GM18951 (cell line): ENCODE results near the gene THSD1.
"Not testable (repeated sequence)": the region's sequence is repeated elsewhere in the genome, so short reads cannot be mapped to it uniquely, and the experiment has no call there.

ENCODE experiments used
- POLR2A ChIP-seq: IDR thresholded peaks from 4 replicates; pipeline ENCODE4 v1.6.1; 2011; ENCODE audit warnings: mild to moderate bottlenecking; ENCODE audit not compliant: insufficient read length, insufficient read depth; ENCODE audit errors: extremely low read depth
- in situ Hi-C: fragments of 300-500 bp; cut with MboI; formaldehyde crosslinking; loops from one replicate; pipeline ENCODE4 v1.12.0; 2022; ENCODE audit warnings: low sequenced_read_pairs, mixed read lengths, inconsistent platforms; ENCODE audit not compliant: unreplicated experiment

Gene THSD1

GRCh38 chr13:52446265-52446664 is 40.3 kb upstream of the THSD1 start:
- in situ Hi-C loops: no loop called here

DNA sequence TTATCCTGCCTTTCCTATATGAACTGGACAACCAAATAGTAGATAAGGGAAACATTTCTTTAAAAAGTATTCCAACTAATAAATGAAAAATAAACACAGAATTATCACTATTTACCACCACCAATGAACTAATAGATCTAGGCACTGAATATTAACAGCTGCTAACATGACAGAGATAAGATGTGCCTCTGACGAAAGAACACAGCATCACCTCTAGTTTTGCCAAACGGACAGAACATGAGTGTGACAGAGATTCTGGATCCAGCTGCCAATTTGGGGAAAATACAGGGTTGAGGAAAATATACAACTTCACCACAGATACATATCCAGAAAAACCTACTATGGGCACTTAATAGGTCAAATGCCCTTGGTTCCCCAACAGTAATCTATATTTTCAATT is 26.5 kb upstream of the THSD1 start:
- no peak for TF ChIP-seq POLR2A
- in situ Hi-C loops: no loop called here

More at GRCh38 chr13:52446265-52446664, 40.3 kb upstream of the THSD1 start:
- no peak for TF ChIP-seq POLR2A

DNA sequence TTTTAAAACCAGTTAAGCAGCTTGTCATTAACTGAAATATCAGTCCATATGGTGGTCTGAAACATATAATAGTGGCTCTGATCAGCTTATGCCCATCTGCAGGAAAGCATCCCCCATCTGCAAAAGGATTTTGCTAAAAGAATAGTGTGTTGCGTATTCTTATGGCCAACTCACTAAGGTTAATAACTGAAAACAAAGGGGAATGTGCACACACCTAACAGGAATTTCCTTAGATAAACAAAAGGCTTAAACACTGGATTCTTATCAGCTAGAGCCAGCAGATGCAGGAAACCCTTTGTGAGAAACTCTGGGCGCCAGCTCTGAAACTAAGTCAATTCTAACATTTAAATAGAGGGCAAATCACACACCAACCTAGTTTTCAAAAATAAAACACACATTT is 22.3 kb upstream of the THSD1 start:
- no peak for TF ChIP-seq POLR2A
- in situ Hi-C loops: no loop called here

- in situ Hi-C loops: no loop called here
- TF ChIP-seq POLR2A: no peak
These were observed 15.2 kb upstream of the THSD1 start for GRCh38 chr13:52421216-52421615.

GRCh38 chr13:52419080-52419479 is 13.1 kb upstream of the THSD1 start:
- no peak for TF ChIP-seq POLR2A
- in situ Hi-C loops: no loop called here

- in situ Hi-C loops: no loop called here
- TF ChIP-seq POLR2A: no peak
These were observed 9.0 kb upstream of the THSD1 start for GRCh38 chr13:52414963-52415362.

DNA sequence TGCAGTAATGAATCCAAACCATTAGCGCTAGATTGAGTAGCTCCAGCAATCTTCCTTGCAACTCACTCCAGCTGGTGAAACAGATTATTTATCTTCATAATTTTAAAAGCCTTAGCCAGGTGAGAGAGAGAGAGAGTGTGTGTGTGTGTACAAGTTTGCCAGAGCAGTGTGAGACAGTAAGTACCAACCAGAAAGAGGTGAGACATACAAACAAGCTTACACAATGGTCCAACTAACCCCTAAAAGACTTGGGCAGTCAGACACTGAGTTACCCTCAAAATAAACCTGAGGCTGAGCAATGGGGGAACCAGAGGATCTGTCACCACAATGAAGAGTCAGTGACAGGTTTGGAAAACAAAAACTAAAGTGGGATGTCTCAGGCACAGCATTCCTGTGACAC is 8.1 kb upstream of the THSD1 start:
- no peak for TF ChIP-seq POLR2A
- in situ Hi-C loops: no loop called here

GRCh38 chr13:52412128-52412527 is 6.2 kb upstream of the THSD1 start:
- no peak for TF ChIP-seq POLR2A
- in situ Hi-C loops: no loop called here

DNA sequence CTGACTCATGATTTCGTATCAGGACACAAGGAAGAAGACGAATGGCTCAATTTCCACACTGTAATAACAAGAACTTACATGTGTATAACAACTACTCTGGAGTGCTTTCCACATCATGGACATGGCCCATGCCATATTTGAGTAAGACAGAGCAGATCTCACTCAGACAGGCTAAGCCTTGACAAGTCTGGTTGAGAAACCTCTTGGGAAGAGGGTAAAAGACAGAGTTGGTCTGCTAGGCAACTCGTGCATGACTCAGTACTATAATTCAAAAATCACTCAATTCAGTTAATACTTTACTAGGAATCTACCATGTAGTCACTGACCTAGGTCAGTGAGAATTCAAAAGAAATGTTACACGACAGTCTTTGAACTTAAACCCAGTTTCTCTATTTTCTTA is 5.7 kb upstream of the THSD1 start:
- no peak for TF ChIP-seq POLR2A
- in situ Hi-C loops: no loop called here

- in situ Hi-C loops: not testable (repeated sequence)
These were observed 2.2 kb upstream of the THSD1 start for GRCh38 chr13:52408071-52408658.

DNA sequence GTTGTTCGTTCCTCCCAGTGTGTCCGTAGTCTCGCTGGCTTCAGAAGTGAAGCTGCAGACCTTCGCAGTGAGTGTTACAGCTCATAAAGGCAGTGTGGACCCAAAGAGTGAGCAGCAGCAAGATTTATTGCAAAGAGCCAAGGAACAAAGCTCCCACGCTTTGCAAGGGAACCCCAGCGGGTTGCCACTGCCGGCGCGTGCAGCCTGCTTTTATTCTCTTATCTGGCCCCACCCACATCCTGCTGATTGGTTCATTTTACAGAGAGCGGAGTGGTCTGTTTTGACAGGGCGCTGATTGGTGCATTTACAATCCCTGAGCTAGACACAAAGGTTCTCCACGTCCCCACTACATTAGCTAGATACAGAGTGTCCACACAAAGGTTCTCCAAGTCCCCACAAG is 1.5 kb upstream of the THSD1 start:
- in situ Hi-C loops: not testable (repeated sequence)

GRCh38 chr13:52406629-52407028 is 657 bp upstream of the THSD1 start:
- TF ChIP-seq POLR2A: no peak
- in situ Hi-C loops: no loop called here

GRCh38 chr13:52405369-52405766 is 604 bp downstream of the THSD1 start:
- TF ChIP-seq POLR2A: no peak
- in situ Hi-C loops: no loop called here

DNA sequence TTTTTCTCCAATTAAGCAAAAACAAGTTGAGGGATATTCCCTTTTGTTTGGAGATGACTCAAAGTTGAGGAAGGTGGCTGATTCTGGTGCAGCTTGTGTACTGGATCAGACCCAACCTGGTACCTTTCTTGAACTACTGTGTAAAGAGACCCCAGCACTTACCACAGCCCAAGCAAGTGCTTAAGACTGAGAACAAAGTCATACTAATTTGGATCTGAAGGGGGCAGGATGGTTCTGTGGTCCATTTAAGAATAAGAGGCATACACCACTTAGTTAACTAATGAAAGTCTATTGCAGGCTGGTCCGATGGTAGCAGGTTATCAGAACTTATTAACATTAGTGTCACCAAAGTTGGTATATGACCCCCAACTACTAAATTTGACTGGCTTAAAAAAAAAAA is 6.3 kb downstream of the THSD1 start:
- in situ Hi-C loops: no loop called here
- no peak for TF ChIP-seq POLR2A

DNA sequence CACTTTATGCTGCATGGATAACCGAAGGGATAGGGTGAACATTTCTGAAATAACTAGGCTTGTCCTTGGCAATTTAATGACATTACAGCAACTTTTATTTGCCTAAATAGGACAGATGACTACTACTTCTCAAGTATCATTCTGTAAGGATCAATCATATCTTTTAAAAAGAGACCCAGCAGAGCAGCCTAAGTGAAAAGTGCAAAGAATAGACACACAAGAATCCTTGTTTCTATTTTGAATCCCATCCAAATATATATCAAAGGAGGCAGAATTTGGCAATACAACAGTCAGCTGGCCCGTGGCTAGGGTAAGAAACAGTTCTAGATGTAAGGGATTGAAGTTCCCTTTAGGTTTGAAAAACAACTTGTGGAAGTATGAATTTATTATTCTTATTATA is 6.9 kb downstream of the THSD1 start:
- in situ Hi-C loops: no loop called here
- no peak for TF ChIP-seq POLR2A
